HPDE6-E6E7 (cell line): Measurements from ENCODE around the gene FMO3.

ENCODE experiments used
- DNase-seq: peaks from one replicate; pipeline ENCODE4 v3.0.0; 2011; ENCODE audit warnings: missing footprints; ENCODE audit errors: extremely low spot score

FMO3 gene

GRCh38 chr1:171116676-171117075 lies 26.0 kb downstream of the FMO3 start:
- DNase-seq = no peak

- DNase-seq = no peak
These were observed 26.4 kb downstream of the FMO3 start for GRCh38 chr1:171117085-171117484.

GRCh38 chr1:171119648-171120047 lies 28.9 kb downstream of the FMO3 start:
- DNase-seq = no peak

- no peak for DNase-seq
These were observed 31.6 kb downstream of the FMO3 start for GRCh38 chr1:171122299-171122698.

- no peak for DNase-seq
These were observed 32.2 kb downstream of the FMO3 start for GRCh38 chr1:171122893-171123292.

- DNase-seq = no peak
These were observed 35.8 kb downstream of the FMO3 start for GRCh38 chr1:171126504-171126903.

GRCh38 chr1:171127099-171127498 lies 36.4 kb downstream of the FMO3 start:
- no peak for DNase-seq

GRCh38 chr1:171127501-171127900 lies 36.8 kb downstream of the FMO3 start:
- DNase-seq = no peak

GRCh38 chr1:171128463-171128862 lies 37.8 kb downstream of the FMO3 start:
- DNase-seq = no peak

- no peak for DNase-seq
These were observed 43.7 kb downstream of the FMO3 start for GRCh38 chr1:171134204-171134923.

GRCh38 chr1:171137580-171137979 lies 46.9 kb downstream of the FMO3 start:
- no peak for DNase-seq

GRCh38 chr1:171138980-171139379 lies 48.3 kb downstream of the FMO3 start:
- no peak for DNase-seq

GRCh38 chr1:171139890-171140289 lies 49.2 kb downstream of the FMO3 start:
- DNase-seq = no peak

- no peak for DNase-seq
These were observed 49.7 kb downstream of the FMO3 start for GRCh38 chr1:171140401-171140800.

- DNase-seq = no peak
These were observed 50.4 kb downstream of the FMO3 start for GRCh38 chr1:171140956-171141687.

- DNase-seq = no peak
These were observed 51.1 kb downstream of the FMO3 start for GRCh38 chr1:171141688-171142415.

- no peak for DNase-seq
These were observed 52.0 kb downstream of the FMO3 start for GRCh38 chr1:171142416-171143385.

- DNase-seq = no peak
These were observed 59.5 kb downstream of the FMO3 start for GRCh38 chr1:171150156-171150555.

GRCh38 chr1:171152549-171152948 lies 61.8 kb downstream of the FMO3 start:
- DNase-seq = no peak

GRCh38 chr1:171155484-171155883 lies 64.8 kb downstream of the FMO3 start:
- no peak for DNase-seq

GRCh38 chr1:171158096-171158495 lies 67.4 kb downstream of the FMO3 start:
- DNase-seq = no peak

GRCh38 chr1:171158551-171158950 lies 67.8 kb downstream of the FMO3 start:
- no peak for DNase-seq
